HK-2 (cell line): ENCODE results near the gene PLEKHN1.
"Not testable (repeated sequence)": the region's sequence is repeated elsewhere in the genome, so short reads cannot be mapped to it uniquely, and the experiment has no call there.

ENCODE experiments used
- DNase-seq: peaks from one replicate; pipeline ENCODE4 v3.0.0-alpha.2; 2018; ENCODE audit not compliant: unreplicated experiment

Gene PLEKHN1

DNA sequence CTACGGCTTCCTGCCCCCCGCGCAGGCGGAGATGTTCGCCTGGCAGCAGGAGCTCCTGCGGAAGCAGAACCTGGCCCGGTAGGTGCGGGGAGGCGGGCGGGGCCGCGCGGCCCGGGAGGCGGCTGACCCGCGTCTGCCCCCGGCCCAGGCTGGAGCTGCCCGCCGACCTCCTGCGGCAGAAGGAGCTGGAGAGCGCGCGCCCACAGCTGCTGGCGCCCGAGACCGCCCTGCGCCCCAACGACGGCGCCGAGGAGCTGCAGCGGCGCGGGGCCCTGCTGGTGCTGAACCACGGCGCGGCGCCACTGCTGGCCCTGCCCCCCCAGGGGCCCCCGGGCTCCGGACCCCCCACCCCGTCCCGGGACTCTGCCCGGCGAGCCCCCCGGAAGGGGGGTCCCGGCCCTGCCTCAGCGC, 23.9 kb upstream of the PLEKHN1 start:
- no peak for DNase-seq

DNA sequence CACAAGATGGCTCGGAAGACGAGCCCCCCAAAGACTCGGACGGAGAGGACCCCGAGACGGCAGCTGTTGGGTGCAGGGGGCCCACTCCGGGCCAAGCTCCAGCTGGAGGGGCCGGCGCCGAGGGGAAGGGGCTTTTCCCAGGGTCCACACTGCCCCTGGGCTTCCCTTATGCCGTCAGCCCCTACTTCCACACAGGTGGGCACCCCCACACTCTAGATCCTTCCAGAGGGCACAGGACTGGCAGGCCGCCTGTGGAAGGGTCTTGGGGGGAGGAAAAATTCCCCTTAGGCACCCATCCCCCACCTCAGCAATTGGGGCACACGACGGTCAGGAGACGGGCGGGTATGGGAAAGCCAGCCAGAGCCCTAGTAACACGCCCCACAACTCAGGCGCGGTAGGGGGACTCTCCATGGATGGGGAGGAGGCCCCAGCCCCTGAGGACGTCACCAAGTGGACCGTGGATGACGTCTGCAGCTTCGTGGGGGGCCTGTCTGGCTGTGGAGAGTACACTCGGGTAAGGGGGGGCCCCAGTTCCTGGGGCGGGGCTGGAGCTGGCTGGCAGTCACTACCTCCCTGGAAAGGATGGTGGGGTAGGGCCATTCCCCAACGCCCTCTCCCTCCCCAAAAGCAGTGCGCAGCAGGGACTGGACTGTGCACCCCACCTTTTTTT, 23.3 kb upstream of the PLEKHN1 start:
- no peak for DNase-seq

DNA sequence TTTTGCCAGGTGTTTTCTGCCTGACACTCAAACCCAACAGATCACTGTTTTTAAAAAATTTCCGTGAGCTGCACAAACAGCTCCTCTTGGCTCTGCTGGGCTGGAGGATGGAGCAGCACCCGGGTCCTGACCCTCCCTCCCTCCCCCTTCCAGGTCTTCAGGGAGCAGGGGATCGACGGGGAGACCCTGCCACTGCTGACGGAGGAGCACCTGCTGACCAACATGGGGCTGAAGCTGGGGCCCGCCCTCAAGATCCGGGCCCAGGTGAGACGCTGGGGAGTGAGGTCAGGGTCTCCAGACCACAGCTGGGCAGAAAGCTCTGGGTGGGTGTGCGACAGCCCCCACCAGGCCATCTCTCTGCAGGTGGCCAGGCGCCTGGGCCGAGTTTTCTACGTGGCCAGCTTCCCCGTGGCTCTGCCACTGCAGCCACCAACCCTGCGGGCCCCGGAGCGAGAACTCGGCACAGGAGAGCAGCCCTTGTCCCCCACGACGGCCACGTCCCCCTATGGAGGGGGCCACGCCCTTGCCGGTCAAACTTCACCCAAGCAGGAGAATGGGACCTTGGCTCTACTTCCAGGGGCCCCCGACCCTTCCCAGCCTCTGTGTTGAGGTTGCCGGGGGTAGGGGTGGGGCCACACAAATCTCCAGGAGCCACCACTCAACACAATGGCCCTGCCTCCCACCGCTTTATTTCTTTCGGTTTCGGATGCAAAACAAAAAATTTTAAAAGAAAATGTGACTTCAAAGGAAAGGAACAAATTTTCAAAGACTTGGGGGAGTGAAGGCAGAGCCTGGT, 22.5 kb upstream of the PLEKHN1 start:
- no peak for DNase-seq

DNA sequence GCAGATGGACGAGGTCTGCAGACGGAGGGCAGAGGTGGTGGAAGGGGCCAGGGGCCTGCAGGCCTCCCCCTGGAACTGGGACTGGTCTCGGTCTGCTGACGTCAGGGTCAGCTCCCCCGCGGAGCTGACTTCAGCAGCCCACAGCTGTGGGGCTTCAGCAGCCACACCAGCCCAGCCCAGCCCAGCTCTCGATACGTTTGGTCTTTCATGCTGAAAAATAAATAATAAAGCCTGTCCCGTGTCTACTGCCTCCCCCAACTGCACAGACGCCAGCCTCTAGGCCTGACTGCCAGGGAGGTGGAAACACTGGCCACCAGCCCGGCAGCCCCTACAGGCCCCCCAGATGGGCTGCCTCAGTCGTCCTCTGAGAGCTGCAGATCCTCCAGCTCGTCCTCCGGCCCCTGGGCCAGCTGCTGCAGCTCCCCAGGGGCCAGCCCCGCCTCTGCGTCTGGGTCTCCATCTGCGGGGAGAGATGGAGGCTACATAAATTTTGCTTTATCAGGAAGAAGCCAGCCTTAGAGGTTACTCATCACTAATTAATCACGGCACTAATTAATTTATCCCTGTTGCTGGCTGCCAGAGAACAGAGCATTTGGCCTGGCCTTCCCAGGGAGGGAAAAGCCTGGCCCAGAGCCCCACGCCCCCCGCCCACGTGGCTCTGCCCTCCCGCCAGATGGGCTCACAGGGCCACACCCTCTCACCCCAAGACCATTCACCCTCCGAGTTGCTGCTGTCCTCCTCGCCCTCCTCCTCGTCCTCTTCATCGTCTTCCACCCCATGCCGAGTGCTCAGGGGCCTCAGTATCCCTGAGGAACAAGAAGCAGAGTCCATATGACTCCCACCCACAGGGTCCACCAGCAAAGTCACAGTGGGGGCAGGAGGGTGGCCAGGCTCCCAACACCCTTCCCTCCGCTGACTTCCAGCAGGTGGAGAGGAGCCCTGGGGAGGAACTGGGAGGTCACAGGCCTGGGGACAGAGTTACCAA, 21.6 kb upstream of the PLEKHN1 start:
- DNase-seq, result no peak

DNA sequence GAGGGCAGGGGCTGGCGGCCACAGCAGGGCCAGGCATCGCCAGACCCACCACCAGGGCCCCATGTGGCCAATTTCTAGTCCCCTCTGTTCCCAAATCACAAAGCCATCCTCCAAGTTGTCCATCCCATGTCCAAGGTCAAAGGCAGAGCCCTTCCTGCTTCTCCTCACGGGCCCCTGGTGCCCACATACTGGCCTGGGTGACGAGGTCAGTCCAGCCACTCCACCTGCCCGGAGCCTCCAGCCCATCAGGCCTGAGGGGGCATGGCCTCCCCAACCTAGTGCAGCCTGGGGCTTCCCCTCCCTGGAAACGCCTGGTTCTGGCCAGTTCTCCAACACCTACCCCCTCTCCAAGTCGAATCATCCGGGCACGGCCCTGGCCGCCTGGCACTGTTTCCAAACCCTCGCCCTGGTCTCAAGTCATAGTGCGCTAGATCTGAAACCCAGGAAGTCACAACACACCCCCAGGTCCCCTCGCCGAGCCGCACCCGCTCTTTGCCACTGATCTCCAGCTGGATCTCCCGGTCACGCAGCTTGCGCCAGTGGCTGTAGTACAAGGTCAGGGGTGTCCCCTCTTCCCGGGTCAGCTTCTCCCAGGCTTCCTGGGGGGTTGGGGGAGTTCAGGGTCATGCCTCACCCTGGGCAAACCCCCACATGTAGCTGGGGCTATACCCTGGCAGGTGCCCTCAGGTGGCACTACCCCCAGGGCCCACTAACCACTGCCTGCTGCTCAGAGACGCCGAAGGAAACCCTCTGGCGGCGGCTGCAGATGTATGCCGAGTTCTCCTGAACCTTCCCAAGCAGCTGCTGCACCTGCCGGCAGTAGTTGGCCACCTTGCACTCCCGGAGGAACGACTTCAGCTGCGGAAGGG, 20.4 kb upstream of the PLEKHN1 start:
- no peak for DNase-seq

DNA sequence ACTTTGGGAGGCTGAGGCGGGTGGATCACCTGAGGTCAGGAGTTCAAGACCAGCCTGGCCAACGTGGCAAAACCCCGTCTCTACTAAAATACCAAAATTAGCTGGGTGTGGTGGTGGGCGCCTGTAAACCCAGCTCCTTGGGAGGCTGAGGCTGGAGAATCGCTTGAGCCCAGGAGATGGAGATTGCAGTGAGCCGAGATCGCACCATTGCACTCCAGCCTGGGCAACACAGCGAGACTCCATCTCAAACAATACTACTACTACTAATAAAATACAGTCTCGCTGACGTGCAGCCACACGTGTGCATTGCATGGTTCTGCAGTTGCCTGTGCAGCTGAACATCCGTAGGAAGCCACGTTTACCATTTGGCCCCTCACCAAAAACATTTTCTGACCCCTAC, 19.5 kb upstream of the PLEKHN1 start:
- not testable (repeated sequence) for DNase-seq

DNA sequence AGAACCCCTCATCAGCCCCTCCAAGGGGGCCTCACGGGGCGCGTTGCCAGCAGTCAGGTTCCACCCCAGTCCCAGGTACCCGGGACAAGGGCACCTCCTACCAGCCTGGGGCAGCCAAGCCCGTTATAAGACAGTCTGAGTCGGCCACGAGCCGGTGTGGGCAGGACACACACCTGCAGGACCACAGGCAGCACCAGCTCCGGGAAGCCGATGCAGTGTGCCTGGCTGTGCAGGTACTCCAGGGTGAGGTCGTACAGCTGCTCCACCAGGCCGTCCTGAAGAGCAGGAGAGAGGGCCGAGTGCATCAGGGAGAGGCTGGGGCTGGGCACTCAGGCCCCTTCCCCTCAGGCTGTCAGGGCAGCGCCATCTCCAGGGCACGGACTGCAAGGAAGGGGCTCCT, 18.3 kb upstream of the PLEKHN1 start:
- no peak for DNase-seq

DNA sequence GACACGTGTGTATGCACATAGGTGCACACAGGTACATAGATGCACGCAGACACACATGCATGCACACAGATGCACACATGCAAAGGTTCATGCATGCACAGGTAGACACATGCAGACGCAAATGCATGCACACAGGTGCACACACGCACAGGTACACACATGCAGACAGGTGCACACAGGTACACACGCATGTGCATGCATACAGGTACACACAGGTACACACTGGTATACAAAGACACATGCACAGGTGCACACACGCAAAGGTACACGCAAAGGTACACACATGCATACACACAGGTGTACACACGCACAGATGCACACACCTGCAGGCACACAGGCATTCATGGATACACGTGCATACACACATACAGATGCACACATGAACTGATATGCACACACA, 16.0 kb upstream of the PLEKHN1 start:
- DNase-seq, result no peak

DNA sequence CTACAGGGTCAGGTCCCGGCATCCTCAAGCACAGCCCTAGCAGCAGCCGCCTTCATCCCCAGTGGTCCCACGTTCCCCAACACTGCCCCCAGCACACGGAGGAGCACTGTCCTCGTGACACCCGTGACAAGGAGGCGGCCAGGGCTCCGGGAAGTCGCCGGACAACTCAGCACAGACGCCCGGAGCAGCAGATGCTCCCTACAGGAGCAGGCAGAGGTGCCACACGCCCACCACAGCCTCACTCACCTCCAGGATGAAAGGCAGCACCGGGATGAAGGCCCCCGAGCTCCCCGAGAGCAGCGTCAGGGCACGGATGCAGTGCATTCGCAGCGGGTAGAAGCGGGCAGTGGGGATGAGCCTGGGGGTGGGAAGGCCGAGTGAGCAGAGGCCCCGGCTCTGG, 15.4 kb upstream of the PLEKHN1 start:
- no peak for DNase-seq

DNA sequence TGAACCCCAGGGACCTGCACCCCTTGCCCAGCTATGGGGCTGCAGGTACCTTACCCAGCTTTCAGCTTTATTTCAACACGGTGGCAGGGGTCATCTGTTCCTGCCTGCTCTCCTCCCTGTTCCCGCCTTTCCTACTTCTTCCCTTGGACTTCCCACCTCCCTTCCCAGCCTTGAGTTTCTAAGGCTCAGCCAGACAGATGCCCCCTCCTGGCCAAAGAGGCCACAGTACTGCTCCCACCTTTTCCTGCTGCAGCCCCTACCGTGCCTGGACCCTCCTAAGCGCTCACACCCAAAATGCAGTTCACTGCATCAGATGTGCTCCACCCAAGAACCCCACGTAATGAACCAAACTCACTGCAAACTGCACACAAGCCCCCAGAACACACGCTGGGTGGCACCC, 14.9 kb upstream of the PLEKHN1 start:
- DNase-seq, result no peak

DNA sequence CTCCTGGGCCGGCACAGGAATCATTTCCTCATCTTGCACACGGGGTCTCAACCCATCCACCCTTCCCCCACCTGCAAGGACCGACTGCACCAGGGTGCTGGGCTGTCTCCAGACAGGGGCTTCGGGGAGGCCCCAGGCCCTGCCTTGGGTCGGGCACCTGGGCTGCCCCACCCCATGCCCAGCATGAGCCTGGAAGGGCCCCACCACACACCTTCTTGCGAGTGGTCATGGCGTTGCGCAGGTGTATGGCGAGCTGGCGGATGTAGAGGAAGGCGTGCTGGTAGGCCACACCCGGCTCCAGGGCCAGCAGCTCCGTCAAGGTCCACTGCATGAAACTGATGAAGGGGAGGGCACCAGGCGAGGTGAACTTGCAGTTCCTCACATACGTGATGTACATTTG, 14.1 kb upstream of the PLEKHN1 start:
- DNase-seq, result no peak

DNA sequence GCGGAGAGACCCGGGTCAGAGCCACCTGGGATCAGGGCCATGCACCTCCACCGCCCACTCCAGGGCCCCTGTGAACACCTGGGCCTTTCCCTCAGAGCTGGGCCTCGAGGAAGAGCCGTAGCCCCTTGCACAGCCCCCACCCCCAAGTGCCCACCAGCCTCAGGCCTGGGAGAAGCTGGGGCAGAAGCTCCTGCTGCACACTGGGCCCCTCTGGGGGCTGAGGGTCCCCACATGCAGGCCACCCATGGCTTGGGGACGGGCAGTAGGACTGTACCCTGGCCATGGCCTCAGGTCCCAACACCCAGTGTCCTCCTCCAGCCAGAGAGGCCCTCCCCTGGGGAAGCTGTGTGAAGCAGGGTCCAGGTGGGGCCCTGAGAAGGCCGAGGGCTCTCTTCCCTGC, 13.7 kb upstream of the PLEKHN1 start:
- DNase-seq, result no peak

DNA sequence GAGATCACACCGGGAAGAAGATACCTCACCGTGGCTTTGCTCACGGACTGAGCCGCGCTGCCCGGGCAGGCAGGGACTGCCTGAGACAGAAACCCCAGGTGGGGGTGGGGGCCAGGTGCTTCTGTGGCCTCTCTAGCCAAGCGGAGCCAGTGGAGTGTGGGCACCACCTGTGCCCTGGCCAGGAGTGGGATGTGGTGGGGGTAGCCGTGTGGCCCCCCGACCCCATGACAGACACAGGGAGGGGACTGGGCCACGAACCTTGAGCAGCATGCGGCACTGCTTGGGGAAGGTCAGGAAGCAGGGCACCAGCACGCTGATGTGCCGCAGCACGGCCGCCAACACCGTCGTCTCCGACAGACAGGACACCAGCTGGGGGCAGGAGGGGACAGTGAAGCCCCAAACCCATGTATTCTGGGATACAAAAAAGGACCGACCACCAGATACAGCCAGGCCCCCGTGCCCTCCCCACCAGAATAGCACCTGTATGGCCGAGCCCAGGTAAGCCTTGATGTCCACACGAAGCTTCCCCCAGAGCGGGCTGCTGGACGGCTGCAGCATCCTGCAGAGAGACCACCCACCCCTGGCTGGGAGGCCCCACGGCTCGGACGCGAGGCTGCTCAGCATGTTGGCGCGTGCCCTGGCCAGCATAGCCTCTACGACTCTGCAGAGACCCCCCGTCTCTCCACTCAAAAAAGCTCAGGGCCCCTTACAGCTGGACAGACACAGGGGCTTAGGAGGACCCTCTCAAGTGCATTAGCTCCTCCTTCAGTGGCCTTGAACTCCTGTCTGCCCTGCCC, 12.6 kb upstream of the PLEKHN1 start:
- no peak for DNase-seq

DNA sequence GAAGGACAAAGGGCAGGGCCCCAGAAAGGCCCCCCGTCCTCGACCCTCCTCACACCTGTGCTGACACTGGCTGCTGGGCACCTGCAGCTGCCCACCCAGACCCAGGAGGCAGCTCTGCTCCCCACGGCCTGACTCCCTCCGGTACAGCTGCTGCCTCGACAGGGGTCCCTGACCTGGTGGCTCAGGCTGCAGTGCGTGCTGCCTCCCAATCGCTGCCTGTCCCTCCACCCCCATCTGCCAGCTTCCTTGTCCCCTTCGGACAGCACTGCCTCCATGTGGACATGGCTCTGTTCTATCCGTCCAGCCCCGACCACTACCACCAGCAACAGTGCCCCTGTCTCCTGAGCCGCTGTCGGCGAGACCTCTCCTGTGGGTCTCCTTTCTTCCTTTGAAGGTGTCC, 11.4 kb upstream of the PLEKHN1 start:
- no peak for DNase-seq

DNA sequence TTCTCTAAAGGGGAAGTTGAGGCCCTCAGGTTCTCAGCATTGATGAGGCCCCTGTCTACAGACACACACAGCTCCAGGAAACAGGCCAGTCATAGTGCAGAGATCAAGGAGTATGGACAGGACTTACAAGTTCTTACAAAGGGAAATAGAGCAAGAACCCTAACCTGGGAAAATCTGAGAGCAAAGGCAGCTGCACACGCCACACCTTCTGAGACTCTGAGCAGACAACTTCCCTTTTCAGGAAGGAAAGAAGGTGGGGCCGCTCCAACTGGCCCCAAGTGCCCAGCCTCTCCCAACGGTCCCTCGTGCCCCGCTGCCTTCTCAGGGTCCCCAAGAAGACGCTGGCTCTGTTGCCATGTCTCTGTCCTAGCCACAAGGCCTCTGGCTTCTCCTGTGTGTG, 10.8 kb upstream of the PLEKHN1 start:
- no peak for DNase-seq

DNA sequence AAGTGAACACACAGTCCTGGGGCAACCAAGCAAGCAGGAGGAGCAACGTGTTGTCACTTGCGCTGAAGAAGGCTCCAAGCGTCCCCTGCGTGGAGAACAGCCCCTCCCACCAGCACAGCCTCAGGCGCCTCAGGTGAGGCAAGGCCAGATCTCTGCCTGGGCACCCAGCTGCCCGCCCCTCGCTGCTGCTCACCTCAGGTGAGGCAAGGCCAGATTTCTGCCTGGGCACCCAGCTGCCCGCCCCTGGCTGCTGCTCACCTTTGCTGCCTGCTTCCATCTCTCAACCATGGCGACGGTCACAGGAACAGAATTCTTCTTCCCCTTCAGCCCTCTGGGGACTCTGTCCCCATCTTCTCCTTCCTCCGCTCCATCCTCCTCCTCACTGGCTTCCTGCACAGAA, 9.6 kb upstream of the PLEKHN1 start:
- no peak for DNase-seq

DNA sequence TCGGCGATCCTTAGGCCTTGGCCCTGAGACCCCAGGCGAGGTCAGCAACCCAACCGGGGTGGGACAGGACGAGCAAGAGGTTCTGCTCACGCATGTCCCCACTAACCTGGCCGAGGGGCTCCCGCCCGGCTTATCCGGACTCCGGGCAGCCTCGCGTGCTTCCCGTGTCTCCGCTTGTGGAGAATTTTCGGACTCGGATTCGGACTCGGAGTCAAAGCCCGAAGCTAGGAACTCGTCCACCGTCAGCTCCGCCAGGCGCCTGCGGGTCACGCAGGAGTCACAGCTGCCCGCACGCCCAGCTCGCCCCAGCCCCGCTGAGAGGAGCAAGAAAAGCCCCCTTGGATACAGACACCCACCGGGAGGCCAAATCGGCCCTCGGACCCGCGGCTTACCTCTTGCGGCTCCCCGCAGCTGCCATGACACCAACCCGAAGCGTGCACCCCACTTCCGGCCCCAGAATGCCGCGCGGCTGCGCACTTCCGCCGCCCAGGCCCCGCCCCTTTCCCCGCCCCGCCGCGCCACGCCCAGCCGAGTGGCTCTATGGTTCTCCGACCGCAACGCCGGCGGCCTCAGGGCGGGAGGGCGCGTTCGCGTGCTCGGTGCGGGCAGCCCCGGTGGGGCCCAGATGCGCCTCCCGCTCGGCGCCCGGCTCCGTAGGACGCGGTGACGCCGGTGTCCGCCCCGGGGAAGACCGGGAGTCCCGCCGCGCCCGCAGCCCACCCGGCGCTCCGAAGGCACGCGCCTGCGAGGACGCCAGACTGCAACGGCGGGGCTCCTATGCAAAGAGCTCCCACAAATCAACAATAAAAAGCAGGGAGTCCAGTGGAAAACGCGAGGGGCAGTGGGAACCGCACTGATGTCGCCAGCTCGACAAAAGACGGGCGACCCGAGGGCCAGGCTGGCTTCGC, 7.2 kb upstream of the PLEKHN1 start, which contains the start of gene NOC2L:
Gene NOC2L (minus strand): TSS at position 434 of the 908 bp plus-strand sequence. CDS start 16 bp downstream, at position 418.
- peak; percentile 95 for DNase-seq

DNA sequence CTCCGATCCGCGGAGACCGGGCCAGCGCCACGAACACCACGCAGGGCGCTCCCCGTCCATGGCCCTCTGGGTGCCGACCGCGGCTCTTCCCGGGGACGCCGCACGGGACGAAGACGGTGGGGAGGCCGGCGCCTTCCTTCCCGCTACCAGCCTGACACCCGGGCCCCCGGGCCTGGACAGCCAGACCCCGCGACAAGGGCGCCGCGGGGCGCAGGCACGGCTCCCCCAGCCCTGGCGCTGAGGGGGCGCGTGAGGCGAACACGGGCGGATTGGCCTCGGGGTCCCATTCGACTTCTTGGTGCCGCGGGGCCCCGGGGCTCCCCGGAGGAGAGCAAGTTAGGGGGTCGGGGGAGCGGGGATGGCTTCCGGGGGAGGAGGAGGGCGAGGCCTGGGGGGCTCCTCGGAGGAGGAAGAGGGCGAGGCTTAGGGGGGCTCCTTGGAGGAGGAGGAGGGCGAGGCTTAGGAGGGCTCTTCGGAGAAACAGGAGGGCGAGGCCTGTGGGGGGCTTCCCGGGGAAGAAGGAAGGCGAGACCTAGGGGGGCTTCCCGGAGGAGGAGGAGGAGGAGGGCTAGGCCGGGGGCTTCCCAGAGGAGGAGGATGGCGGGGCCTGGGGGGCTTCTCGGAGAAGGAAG, 6.4 kb upstream of the PLEKHN1 start:
- DNase-seq, result no peak
